Stimulated activated CD8-positive, alpha-beta memory T cell treated with anti-CD3 and anti-CD28 coated beads, Interleukin-15, amount 100 ng/mL, for 48 hours (primary cell): ENCODE data around the gene PLEKHJ1.
A peak's percentile ranks its signal among the peaks of the same experiment; 100 is the strongest.

Source experiments
- DNase-seq, 2 donors: peaks; one replicate each; pipeline ENCODE4 v3.0.0-alpha.2; 2020; ENCODE audit warnings: low read depth in 2 of 2

The PLEKHJ1 gene

DNA sequence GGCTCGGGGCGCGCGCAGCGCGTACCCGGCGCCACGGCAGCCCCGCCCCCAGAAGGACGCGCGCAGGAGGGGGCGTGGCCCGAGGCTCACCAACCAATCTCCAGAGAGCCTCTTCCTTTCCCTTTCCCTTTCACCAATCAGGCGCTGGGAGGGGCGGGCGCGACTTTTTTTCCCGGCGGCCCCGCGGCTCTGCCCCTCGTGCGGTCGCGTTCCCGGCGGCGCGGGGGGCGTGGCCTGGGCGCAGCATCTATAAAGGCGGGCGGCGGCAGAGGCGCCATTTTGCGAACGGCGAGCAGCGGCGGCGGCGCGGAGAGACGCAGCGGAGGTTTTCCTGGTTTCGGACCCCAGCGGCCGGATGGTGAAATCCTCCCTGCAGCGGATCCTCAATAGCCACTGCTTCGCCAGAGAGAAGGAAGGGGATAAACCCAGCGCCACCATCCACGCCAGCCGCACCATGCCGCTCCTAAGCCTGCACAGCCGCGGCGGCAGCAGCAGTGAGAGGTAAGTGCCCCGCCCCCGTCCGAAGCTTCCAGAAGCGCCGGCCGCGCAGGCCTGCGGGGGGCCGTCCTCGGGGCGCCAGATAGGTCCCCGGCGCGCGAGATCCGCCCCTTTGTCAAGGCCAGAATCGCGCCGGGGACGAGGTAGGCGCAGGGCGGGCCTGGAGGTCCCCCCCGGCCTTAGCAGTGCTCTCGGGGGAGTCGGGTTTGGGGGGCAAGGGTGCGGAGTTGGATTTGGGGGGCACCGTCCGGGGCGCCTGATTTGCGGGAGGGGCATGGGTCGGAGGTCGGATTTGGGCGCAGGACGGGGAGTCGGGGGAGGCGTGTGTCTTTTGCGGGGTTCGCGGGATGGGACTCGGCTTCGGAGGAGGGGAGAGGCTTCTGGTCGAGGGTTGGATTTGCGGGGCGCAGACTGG lies 33.4 kb upstream of the PLEKHJ1 start:
- DNase-seq, result peak; percentile 98

DNA sequence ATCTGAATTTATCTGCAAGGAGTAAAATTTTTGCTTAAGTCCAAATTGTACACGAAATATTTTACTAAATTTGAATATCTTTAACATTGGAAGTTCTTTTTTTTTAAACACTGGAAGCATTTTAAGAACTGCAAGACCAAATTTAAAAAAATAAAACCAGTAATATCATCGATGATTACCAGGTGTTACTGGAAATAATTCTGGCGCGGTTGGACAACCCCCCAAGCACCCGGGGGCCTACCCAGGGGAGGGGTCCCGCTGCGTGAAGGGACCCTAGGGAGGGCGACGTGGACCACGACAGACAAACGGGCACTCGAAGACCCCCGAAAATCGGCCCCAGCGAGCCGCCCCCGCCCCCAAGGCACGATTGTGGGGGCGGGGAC lies 32.7 kb upstream of the PLEKHJ1 start:
- DNase-seq, result no peak

DNA sequence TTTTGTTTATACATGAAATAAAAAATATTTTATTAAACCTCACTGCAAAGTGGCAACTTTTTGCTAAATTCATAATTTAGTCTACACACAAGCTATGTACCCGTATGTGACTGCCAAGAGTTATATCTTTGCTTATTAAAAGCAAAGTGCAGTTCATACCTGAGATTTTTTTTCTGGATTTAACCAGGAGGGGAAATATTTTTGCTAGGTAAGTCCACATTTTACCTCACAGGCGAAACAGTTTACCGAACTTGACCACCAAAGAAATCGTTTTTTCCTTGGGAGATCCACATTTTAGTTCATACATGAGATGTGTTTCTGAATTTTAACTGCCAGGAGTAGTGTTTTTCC lies 32.3 kb upstream of the PLEKHJ1 start:
- no peak for DNase-seq

DNA sequence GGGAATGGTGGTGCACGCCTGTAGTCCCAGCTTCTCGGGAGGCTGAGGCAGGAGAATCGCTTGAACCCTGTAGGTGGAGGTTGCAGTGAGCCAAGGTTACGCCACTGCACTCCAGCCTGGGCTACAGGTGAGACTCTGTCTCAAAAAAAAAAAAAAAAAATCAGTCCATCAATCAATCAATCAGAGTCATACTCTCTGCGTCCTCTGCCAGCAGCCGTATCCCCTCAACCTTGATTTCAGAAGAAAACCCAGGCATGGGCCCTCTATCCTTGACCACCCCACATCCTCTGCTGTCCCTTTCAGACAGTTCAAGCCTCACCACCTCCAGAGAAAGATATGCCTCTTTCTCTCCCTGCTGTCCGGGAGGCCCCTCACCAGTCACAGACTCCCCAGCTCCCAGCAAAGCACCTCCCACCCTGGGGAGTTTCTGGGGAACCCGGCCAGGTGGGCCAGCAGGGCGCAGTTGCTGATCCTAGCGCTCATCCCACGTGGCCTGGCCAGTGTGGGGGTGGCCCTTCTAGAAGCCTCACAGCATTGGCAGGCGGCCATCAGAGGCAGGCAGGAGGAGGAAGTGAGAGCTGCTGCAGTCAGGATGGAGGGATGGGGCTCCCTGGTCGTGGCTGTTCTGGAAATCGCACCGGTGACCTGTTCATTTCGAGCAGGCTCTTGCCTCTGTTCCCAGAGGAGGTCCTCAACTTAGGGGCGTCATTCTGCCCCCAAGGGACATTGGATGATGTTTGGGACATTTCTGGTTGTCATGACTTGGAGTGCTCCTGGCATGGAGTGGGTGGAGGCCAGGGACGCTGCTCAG lies 30.3 kb upstream of the PLEKHJ1 start:
- DNase-seq, result no peak

DNA sequence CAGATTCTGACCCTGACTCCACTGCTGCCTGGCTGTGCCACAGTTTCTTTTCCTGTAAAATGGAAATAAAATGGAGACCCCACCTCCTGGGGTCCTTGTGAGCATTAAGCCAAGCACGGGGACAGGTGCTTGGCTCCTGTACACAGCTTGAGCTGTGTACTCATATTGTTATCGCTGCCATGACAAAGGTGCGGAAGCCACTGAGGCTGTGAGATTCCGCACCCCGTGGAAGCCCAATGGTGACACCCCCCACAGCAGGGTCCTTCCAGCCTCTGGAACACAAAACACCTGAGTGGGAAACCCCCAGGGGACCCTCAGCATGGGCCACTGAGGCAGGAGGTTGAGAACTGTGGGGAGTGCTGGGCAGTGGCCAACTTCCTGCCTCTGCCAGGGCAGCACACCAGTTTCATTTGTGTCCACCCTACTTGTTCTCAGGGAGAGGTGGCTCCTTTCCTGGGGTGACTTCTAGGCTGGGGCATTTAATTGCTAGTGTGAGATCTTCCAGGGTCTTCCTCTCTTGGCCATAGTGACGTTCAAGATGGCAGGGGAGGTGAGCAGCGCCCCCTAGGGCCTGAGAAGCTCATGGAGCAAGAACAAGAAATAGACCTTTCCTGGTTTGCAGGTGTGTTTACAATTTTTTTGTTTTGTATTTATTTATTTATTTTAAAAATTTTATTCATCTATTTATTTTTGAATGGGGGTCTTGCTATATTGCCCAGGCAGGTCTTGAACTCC lies 25.5 kb upstream of the PLEKHJ1 start:
- DNase-seq, result no peak

DNA sequence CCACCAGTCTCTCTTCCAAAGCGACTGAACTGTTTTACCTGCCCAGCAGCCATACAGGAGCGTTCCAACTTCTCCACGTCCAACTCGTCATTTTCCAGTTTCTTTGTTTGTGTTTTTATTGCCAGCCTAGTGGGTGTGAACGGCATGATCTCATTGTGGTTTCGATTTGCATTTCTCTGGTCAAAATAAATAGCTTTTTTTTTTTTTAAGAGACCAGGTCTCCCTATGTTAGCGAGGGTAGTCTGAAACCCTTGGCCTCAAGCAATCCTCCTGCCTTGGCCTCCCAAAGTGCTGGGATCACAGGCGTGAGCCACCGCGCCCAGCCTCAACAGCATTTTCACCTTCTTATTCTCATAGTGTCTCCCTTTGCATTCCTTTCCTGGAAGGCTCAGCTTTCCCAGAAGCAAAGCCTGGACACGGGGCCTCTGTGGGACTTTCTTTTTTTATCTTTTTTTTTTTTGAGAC lies 24.2 kb upstream of the PLEKHJ1 start:
- DNase-seq, result no peak

DNA sequence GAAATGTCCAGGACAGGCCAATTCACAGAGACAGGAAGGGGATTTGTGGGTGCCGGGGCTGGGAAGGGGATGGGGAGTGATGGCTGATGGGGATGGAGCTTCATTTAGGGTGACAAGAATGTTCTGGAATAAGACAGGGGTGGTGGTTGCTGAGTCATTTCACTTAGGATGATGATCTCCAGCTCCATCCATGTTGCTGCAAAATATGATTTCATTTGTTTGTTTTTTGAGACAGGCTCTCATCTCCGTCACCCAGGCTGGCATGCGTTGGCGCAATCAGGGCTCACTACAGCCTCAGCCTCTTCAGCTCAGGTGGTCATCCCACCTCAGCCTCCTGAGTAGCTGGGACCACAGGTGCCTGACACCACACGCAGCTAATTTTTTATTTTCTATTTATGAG lies 23.2 kb upstream of the PLEKHJ1 start:
- no peak for DNase-seq

DNA sequence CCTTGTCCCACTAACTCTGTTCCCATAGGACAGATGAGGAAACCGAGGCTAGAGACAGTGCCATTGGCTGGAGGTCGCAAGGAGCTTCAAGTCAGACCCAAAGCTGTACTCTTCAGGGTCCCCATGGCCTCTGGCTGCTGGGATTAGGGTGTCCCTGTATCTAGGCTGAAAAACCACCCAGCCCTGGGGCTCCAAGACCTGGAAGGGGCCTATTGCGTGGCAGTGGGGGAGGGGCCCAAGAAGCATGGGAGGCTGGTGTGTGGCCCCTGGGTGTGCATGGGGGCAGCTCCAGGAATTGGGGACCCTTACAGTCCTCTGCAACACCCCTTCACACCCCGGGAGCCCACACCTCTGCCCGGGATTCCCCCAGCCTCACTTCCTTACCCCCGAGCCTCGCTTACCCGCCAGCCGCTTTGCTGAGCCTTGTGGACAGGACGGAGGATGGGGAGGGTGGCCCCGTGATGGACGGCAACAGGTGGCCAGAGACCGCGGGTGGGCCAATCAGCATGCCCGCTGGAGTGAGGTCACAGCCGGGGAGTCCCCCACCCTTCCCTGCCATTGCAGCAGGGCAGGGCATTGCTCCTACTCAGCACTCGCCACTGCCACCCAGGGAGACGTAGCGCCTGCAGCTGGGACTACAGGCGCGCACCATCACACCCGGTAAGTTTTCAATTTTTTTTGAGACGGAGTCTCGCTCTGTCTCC lies 20.0 kb upstream of the PLEKHJ1 start, which contains the start of gene JSRP1:
Gene JSRP1 (minus strand): TSS at position 436 of the 704 bp plus-strand sequence. CDS start 1,103 bp downstream, outside the sequence.
- DNase-seq, result no peak

DNA sequence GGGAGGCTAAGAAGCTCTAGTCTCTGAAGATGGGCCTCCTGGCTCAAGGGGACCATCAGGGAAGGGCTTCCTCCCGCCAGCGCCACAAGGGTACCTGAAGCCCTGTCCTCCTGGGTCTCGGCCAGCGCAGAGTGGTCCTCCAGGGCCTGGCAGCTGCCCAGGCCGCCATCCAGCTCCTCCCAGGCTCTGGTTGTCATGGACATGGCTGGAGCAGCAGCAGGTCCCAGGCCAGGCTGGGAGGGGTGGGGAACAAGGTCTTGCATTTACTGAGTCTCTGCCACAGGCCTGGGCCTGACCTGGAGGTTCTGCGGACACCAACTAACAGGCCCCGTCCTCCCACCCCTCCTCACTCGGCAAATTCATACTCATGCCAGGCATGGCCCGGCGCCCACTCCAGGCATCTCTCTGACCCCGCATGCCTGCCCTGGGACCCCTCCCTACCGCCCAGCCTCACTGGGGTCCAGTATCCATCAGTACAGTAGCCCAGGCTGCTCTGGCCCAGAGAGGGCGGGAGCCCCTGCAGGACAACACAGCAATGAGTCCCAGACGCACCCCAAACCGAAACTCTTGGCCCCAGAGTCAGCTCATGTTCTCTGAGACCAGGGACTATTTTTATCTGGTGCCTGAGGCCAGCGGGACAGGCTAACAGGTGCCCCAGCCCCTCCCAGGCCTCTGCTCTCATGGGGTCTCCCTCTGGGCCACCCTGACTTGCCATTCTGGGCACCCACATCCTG lies 19.1 kb upstream of the PLEKHJ1 start:
- no peak for DNase-seq

DNA sequence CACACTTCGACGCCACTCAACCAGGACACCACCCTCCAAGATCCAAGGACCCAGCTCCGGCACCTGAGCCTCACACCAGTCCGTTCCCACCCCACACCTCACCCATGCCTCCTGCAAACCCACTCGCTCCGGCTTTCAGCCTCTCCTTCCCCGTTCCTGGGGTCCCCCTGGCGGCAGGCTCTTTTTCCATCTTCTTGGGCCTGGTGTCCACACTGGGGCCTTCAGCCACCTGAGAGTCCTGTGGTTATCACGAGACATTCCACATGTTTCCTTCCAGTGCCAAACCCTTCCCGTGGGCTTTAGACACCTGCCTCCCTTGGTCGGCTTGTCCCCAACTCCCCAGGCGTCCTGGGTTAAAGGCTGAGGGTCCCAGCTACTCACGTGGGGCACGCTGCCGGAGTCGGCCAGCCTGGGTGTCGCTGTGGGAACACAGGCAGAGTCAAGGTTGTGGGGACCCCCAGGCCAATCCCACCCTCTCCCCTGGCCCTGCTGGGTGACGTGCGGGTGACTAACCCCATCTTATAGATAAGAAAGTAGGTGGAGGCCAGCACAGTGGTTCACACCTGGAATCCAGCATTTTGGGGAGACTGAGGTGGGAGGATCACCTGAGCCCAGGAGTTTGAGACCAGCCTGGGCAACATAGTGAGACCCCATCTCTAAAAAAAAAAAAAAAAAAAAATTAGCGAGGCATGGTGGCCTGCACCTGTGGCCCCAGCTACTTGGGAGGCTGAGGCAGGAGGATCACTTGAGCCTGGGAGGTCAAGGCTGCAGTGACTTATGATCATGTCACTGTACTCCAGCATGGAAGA lies 18.1 kb upstream of the PLEKHJ1 start:
- no peak for DNase-seq

DNA sequence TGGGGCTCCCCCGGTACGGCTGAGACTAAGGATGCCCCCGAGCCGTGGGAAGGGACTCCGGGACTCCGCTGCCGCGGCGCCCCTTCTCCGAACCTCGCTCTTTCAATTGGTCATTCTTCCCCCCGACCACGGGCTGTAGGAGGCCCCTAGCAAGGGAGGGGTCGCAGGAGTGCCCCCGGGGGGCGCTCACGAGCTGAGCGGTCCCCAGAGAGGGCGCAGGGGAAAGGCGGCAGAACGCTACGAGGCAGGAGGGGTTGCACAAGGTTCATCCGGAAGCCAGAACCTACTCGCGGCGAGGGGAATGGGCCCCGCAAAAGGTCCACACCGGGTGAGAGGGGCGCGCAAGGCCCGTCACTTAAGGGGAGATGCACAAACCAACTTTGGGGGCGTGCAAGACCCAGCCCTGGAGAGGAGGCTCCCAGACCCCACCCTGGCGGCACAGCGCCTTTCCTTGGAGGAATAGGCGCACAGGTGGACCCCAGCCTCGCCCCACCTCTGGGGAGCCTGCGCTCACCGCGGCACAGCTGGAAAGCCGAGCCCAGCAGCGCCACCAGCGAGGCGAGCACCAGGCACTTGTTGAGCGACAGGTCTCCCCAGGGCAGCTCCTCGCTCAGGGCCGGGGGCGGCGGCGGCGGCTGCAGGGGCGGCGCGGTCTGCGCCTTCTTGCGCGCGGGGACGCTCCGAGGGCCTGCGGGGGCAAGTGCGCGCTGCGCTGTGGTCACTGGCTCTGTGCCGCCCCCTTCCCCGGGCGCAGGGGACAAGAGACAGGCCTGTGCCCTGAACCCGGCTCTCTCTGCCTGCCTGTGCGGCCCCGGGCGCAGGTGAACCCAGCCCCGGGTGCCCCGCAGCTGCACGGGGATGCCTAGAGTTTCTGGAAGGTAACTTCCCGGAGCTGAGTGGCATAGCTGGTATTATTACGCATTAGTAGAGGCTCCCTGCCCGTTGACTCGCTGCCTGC lies 17.3 kb upstream of the PLEKHJ1 start:
- no peak for DNase-seq

DNA sequence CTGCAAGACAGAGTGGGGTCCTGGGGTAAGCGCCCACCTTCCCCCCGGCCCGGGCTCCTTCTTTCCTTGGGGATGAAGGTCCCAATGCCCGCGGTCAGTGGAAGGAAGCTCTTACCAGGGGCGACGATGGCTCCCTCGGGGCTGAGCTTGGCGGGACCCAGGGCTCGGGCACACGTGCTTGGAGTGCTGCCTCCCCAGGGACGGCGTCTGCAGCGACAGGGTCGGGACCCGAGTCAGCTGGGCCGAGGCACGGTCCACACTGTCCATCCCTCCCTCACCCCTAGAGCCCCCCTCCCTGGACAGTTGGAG lies 16.6 kb upstream of the PLEKHJ1 start:
- no peak for DNase-seq

DNA sequence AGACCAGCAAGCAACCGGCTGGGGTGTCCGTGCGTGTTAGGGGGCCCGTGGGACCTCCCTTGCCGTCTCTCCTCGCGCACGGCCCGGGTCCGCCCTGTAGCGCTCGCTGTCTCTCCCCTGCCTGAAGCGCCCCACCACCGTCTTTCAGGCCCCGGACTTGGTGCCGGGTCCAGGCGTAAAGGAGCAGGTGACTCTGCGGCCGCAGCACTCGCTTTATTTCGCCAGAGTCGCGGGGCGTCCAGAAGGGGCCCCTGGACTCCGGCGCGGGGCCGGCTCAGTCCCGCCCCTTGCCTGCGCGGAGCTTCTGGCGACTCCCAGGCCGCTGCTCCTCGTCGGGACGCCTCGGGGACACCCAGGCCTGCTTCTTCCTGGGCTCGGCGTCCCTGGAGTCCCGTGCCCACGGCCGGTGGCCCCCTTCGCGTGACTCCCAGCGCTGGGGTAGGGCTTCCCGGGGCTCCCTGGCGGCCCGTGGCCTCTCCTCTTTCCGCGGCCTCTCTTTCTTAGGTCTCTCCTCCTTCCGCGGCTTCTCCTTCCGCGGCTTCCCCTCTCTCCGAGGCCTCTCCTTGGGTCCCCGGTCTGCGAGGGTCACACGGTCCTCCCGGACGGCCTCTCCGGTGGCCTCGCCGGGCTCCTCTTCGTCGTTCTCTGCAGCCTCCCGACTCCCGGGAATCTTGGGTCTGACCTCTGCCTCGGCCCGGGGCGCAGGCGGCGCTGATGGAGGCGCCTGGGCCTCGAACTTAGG lies 16.1 kb upstream of the PLEKHJ1 start:
- no peak for DNase-seq

DNA sequence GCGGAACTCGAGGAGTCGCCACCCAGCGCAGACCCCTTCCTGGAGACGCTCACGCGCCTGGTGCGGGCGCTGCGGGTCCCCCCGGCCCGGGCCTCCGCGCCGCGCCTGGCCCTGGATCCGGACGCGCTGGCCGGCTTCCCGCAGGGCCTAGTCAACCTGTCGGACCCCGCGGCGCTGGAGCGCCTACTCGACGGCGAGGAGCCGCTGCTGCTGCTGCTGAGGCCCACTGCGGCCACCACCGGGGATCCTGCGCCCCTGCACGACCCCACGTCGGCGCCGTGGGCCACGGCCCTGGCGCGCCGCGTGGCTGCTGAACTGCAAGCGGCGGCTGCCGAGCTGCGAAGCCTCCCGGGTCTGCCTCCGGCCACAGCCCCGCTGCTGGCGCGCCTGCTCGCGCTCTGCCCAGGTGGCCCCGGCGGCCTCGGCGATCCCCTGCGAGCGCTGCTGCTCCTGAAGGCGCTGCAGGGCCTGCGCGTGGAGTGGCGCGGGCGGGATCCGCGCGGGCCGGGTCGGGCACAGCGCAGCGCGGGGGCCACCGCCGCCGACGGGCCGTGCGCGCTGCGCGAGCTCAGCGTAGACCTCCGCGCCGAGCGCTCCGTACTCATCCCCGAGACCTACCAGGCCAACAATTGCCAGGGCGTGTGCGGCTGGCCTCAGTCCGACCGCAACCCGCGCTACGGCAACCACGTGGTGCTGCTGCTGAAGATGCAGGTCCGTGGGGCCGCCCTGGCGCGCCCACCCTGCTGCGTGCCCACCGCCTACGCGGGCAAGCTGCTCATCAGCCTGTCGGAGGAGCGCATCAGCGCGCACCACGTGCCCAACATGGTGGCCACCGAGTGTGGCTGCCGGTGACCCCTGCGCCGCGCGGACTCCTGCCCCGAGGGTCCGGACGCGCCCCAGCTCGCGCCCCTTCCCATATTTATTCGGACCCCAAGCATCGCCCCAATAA lies 15.3 kb upstream of the PLEKHJ1 start:
- DNase-seq, result no peak

DNA sequence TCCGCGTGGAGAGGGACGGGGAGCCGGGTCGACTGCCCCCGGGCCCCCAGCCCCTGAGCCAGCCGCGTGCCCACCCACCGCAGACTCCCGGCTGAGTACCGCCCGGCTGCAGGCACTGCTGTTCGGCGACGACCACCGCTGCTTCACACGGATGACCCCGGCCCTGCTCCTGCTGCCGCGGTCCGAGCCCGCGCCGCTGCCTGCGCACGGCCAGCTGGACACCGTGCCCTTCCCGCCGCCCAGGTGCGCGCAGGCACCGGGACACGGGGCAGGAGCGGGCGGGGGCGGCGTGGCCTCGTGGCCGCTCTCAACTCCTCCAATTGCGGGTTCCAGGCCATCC lies 14.6 kb upstream of the PLEKHJ1 start:
- no peak for DNase-seq

DNA sequence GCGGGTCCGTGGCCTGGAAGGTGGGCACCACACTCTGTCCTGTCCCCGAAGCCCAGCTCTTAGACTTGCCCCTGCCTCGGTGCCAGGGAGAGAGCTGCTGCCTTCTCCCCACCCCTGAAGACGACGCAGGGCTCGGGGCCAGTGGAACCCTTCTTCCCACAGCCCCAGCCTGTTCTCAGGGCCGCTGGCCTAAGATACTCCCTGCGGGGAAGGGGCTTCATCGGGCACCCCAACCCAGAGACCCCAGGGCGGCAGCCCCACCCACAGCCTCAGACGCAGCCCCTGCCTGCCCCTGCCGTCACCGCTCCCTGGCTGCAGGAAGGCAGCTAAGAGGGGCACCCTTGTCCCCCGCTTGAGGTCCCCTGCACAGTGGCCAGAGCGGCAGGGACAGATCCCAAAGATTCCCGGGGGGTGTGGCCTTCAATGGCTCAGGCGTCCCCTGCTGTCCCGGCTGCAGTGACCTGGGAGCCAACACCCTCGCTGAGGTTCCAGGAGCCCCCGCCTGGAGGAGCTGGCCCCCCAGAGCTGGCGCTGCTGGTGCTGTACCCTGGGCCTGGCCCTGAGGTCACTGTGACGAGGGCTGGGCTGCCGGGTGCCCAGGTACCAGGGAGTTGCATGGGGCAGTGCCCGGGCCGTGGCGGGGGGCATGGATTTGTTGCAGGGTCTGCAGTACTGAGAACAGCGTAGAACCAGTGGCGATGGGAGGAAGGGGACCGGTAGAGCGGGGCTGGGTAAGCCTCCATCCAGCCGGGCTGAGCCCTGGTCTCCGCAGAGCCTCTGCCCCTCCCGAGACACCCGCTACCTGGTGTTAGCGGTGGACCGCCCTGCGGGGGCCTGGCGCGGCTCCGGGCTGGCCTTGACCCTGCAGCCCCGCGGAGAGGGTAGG lies 14.0 kb upstream of the PLEKHJ1 start:
- DNase-seq, result no peak
